Loucy (cell line): ENCODE results near the gene NGFR.

Experiments
- H2AFZ ChIP-seq: fragments of 200-600 bp; sonication (generic); 2 replicates; pipeline ENCODE4 v1.6.0; 2016; ENCODE audit warnings: antibody characterized with exemption, mild to moderate bottlenecking, low read length, moderate library complexity
- H3F3A ChIP-seq: fragments of 200-600 bp; 2 replicates; pipeline ENCODE4 v1.6.0; 2016; ENCODE audit warnings: antibody characterized with exemption, low read depth, mild to moderate bottlenecking
- H3K27me3 ChIP-seq: fragments of 200-600 bp; sonication (generic); 2 replicates; pipeline ENCODE4 v1.6.1; 2014; ENCODE audit warnings: low read length, mild to moderate bottlenecking; ENCODE audit not compliant: insufficient read depth, poor library complexity, severe bottlenecking
- H3K36me3 ChIP-seq: fragments of 200-600 bp; sonication (generic); 2 replicates; pipeline ENCODE4 v1.6.1; 2016; ENCODE audit warnings: low read length; ENCODE audit not compliant: insufficient read depth
- H3K4me1 ChIP-seq: fragments of 200-600 bp; sonication (generic); 2 replicates; pipeline ENCODE4 v1.5.1; 2014; ENCODE audit warnings: low read length, mild to moderate bottlenecking; ENCODE audit not compliant: insufficient read depth, poor library complexity, severe bottlenecking
- H3K4me2 ChIP-seq: fragments of 200-600 bp; sonication (generic); 2 replicates; pipeline ENCODE4 v1.6.0; 2014; ENCODE audit warnings: antibody characterized with exemption, low read length, low read depth, mild to moderate bottlenecking; ENCODE audit not compliant: poor library complexity, severe bottlenecking
- H3K4me3 ChIP-seq: fragments of 200-600 bp; sonication (generic); 2 replicates; pipeline ENCODE4 v1.5.1; 2014; ENCODE audit warnings: low read length, mild to moderate bottlenecking, mixed read lengths; ENCODE audit not compliant: poor library complexity, severe bottlenecking
- H3K79me2 ChIP-seq: fragments of 200-600 bp; sonication (generic); 2 replicates; pipeline ENCODE4 v1.6.1; 2014; ENCODE audit warnings: low read length; ENCODE audit not compliant: insufficient read depth
- H3K9ac ChIP-seq: fragments of 200-600 bp; sonication (generic); 2 replicates; pipeline ENCODE4 v1.6.0; 2014; ENCODE audit warnings: mild to moderate bottlenecking, low read depth, low read length, moderate library complexity; ENCODE audit not compliant: poor library complexity, severe bottlenecking
- H3K9me2 ChIP-seq: fragments of 200-600 bp; sonication (generic); replicated peaks from 2 replicates; pipeline ENCODE4 v1.6.1; 2016; ENCODE audit warnings: low read depth, low read length, mixed read lengths
- H3K9me3 ChIP-seq: fragments of 200-600 bp; sonication (generic); 2 replicates; pipeline ENCODE4 v1.6.1; 2014; ENCODE audit warnings: mild to moderate bottlenecking, antibody characterized with exemption, low read length, low read depth; ENCODE audit not compliant: insufficient read depth
- H4K20me1 ChIP-seq: fragments of 200-600 bp; sonication (generic); 2 replicates; pipeline ENCODE4 v1.6.0; 2014; ENCODE audit warnings: antibody characterized with exemption, low read length, mild to moderate bottlenecking; ENCODE audit not compliant: insufficient read depth, poor library complexity, severe bottlenecking
- EZH2phosphoT487 ChIP-seq: fragments of 200-600 bp; IDR thresholded peaks from 2 replicates; pipeline ENCODE4 v1.6.1; 2018; ENCODE audit warnings: antibody characterized with exemption, mild to moderate bottlenecking, moderate library complexity, borderline replicate concordance
- TF ChIP-seq, protein P1 (sequence below): fragments of 200-600 bp; sonication (generic); conservative IDR thresholded peaks from 2 replicates; pipeline ENCODE4 v1.5.1; 2014; ENCODE audit warnings: mild to moderate bottlenecking, antibody characterized with exemption, low read length

The NGFR gene

GRCh38 chr17:49495842-49496182, 719 bp downstream of the NGFR start:
- Histone ChIP-seq H3K9me2 (no peaks in the 10 kb centered on the region), H2AFZ (no peak overlapping the region), H3K4me3 (peak overlapping the region; percentile 72), H3K4me1 (peaks cover 22% of the 10 kb centered on the region), H3K9me3 (no peaks in the 10 kb centered on the region), H3K27me3 (no peaks in the 10 kb centered on the region), H3K36me3 (no peaks in the 10 kb centered on the region), H3K9ac (peak overlapping the region; percentile 65), H3K79me2 (no peaks in the 10 kb centered on the region), H3F3A (no peaks in the 10 kb centered on the region), H4K20me1 (no peaks in the 10 kb centered on the region), H3K4me2 (peak overlapping the region; percentile 91)
- TF ChIP-seq EZH2phosphoT487, result no peak
- TF ChIP-seq, protein P1, sequence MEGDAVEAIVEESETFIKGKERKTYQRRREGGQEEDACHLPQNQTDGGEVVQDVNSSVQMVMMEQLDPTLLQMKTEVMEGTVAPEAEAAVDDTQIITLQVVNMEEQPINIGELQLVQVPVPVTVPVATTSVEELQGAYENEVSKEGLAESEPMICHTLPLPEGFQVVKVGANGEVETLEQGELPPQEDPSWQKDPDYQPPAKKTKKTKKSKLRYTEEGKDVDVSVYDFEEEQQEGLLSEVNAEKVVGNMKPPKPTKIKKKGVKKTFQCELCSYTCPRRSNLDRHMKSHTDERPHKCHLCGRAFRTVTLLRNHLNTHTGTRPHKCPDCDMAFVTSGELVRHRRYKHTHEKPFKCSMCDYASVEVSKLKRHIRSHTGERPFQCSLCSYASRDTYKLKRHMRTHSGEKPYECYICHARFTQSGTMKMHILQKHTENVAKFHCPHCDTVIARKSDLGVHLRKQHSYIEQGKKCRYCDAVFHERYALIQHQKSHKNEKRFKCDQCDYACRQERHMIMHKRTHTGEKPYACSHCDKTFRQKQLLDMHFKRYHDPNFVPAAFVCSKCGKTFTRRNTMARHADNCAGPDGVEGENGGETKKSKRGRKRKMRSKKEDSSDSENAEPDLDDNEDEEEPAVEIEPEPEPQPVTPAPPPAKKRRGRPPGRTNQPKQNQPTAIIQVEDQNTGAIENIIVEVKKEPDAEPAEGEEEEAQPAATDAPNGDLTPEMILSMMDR, result no peak

- no peaks in the 10 kb centered on the region for H4K20me1 ChIP-seq
- no peak overlapping the region for H3K4me3 ChIP-seq
- no peak overlapping the region for H2AFZ ChIP-seq
- no peaks in the 10 kb centered on the region for H3K9me2 ChIP-seq
- peaks cover 22% of the 10 kb centered on the region for H3K4me1 ChIP-seq
- H3K36me3 ChIP-seq, result no peaks in the 10 kb centered on the region
- H3K9me3 ChIP-seq, result no peaks in the 10 kb centered on the region
- no peaks in the 10 kb centered on the region for H3K79me2 ChIP-seq
- no peaks in the 10 kb centered on the region for H3F3A ChIP-seq
- no peak for TF ChIP-seq EZH2phosphoT487
- TF ChIP-seq, protein P1, result peak; percentile 22
- no peak overlapping the region for H3K9ac ChIP-seq
- no peak overlapping the region for H3K4me2 ChIP-seq
- no peaks in the 10 kb centered on the region for H3K27me3 ChIP-seq
Observed at GRCh38 chr17:49496183-49496866, 1.2 kb downstream of the NGFR start.

DNA sequence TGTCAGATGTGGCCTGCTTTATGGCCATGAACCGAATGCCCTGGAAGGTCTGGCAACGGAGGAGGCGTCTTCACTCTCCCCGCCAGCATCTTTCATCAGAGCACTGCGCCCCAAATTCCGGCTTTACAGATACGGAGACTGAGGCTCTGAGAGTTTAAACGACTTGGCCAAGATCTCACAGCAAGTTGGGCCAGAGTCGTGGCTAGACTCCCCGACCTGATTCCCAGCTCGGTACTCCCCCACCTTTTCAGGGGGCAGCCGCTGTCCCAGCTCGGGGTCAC, 1.7 kb downstream of the NGFR start:
- no peaks in the 10 kb centered on the region for H3K9me3 ChIP-seq
- no peak overlapping the region for H3K4me3 ChIP-seq
- H3K9me2 ChIP-seq, result no peaks in the 10 kb centered on the region
- peaks cover 22% of the 10 kb centered on the region for H3K4me1 ChIP-seq
- no peaks in the 10 kb centered on the region for H3K27me3 ChIP-seq
- H3F3A ChIP-seq, result no peaks in the 10 kb centered on the region
- no peak overlapping the region for H3K4me2 ChIP-seq
- H3K36me3 ChIP-seq, result no peaks in the 10 kb centered on the region
- H4K20me1 ChIP-seq, result no peaks in the 10 kb centered on the region
- H2AFZ ChIP-seq, result no peak overlapping the region
- H3K9ac ChIP-seq, result no peak overlapping the region
- H3K79me2 ChIP-seq, result no peaks in the 10 kb centered on the region
- TF ChIP-seq, protein P1, result no peak
- no peak for TF ChIP-seq EZH2phosphoT487
